ENCODE measurements around the gene SPTBN1. TPM values are rescaled to one million over a fixed set of nuclear protein-coding genes. Genes with fewer than 3 reads are reported as not detected.
"Not testable (repeated sequence)": the region's sequence is repeated elsewhere in the genome, so short reads cannot be mapped to it uniquely, and the experiment has no call there.

SPTBN1 gene
- total RNA-seq, 2 experiments from 2014 or later: 132 to 183 TPM

DNA sequence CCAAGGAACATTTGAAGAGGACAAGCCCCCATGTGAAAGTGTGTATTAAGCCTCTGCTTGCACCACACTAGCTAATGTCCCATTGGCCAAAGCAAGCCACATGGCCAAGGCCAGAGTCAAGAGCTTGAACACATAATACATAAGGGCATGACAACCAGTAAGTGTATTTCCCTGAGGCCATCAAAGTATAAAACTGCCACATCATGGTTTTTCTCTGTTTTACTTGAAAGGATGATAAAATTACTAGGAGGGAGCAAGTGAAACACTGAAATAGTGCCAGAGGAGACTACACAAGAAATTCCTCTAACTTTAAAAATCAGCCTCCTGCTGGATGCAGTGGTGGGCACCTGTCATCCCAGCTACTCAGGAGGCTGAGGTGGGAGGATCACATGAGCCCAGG is 236.4 kb downstream of the SPTBN1 start:
- Histone ChIP-seq H2AFZ (ENCODE audit: low read length) (no peak overlapping the region), H3K4me1 (ENCODE audit: insufficient read depth, low read length, poor library complexity, severe bottlenecking) (no peaks in the 10 kb centered on the region), H3K4me3 (ENCODE audit: low read depth, low read length, poor library complexity, severe bottlenecking) (no peak overlapping the region), H3K79me2 (ENCODE audit: insufficient read depth, low read depth, low read length) (no peaks in the 10 kb centered on the region), H3K9me3 (ENCODE audit: low read length) (no peaks in the 10 kb centered on the region), H3K4me2 (ENCODE audit: low read length) (no peak overlapping the region), H3K36me3 (ENCODE audit: insufficient read depth, low read length) (no peaks in the 10 kb centered on the region), H3K9me2 (ENCODE audit: insufficient read depth, low read length) (no peaks in the 10 kb centered on the region), H4K20me1 (ENCODE audit: insufficient read depth, low read length) (no peaks in the 10 kb centered on the region), H3K27ac (ENCODE audit: low read depth, low read length, poor library complexity, severe bottlenecking) (no peak overlapping the region)
- TF ChIP-seq, protein P1, sequence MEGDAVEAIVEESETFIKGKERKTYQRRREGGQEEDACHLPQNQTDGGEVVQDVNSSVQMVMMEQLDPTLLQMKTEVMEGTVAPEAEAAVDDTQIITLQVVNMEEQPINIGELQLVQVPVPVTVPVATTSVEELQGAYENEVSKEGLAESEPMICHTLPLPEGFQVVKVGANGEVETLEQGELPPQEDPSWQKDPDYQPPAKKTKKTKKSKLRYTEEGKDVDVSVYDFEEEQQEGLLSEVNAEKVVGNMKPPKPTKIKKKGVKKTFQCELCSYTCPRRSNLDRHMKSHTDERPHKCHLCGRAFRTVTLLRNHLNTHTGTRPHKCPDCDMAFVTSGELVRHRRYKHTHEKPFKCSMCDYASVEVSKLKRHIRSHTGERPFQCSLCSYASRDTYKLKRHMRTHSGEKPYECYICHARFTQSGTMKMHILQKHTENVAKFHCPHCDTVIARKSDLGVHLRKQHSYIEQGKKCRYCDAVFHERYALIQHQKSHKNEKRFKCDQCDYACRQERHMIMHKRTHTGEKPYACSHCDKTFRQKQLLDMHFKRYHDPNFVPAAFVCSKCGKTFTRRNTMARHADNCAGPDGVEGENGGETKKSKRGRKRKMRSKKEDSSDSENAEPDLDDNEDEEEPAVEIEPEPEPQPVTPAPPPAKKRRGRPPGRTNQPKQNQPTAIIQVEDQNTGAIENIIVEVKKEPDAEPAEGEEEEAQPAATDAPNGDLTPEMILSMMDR (conservative IDR thresholded peaks at IDR 0.05; ENCODE audit: low read length): no peak
- TF ChIP-seq EZH2phosphoT487 (IDR thresholded peaks at IDR 0.05; ENCODE audit: borderline replicate concordance, low read depth, low read length): no peak
- intact Hi-C loops (cut with micrococcal nuclease; ENCODE audit: unreplicated experiment): no loop called here
- DNase-seq (ENCODE audit: low spot score): no peak
- ChIA-PET POLR2A (interaction anchor here (0.8 to 1.5 kb wide), 3 partner anchors 12 to 26 kb away, joined by 3 to 5 read pairs (median 3); no protein-coding TSS in a partner anchor), CTCF (ENCODE audit: unreplicated experiment) (no interaction called here)
- BruUV-seq (replicated peaks): no TSS peak

DNA sequence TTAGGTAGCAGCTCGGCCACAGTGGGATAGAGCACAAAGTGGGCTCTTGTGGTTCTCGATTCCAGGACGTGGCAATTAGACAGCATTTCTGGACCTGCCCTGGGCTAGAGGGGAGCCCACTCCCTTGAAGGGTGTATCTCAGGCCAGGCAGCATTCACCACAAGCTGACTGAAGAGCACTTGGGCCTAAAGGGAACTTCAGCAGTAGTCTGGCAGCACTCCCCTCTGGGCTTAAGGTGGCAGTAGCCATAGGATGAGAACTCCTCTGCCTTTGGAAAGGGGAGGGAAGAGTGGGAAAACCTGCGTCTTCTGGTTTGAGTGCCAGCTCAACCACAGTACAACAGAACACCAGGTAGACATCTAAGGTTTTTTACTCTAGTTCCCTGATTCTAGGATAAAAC is 239.3 kb downstream of the SPTBN1 start:
- ChIA-PET POLR2A (no interaction called here), CTCF (ENCODE audit: unreplicated experiment) (no interaction called here)
- Histone ChIP-seq H3K4me1 (ENCODE audit: insufficient read depth, low read length, poor library complexity, severe bottlenecking) (no peaks in the 10 kb centered on the region), H3K27ac (ENCODE audit: low read depth, low read length, poor library complexity, severe bottlenecking) (no peak overlapping the region), H2AFZ (ENCODE audit: low read length) (no peak overlapping the region), H4K20me1 (ENCODE audit: insufficient read depth, low read length) (no peaks in the 10 kb centered on the region), H3K4me3 (ENCODE audit: low read depth, low read length, poor library complexity, severe bottlenecking) (no peak overlapping the region), H3K9me2 (ENCODE audit: insufficient read depth, low read length) (no peaks in the 10 kb centered on the region), H3K4me2 (ENCODE audit: low read length) (no peak overlapping the region), H3K9me3 (ENCODE audit: low read length) (no peaks in the 10 kb centered on the region), H3K36me3 (ENCODE audit: insufficient read depth, low read length) (no peaks in the 10 kb centered on the region), H3K79me2 (ENCODE audit: insufficient read depth, low read depth, low read length) (no peaks in the 10 kb centered on the region)
- intact Hi-C loops (cut with micrococcal nuclease; ENCODE audit: unreplicated experiment): no loop called here
- TF ChIP-seq, protein P1 (conservative IDR thresholded peaks at IDR 0.05; ENCODE audit: low read length): no peak
- no peak for TF ChIP-seq EZH2phosphoT487 (IDR thresholded peaks at IDR 0.05; ENCODE audit: borderline replicate concordance, low read depth, low read length)
- BruUV-seq (replicated peaks): no TSS peak
- no peak for DNase-seq (ENCODE audit: low spot score)

DNA sequence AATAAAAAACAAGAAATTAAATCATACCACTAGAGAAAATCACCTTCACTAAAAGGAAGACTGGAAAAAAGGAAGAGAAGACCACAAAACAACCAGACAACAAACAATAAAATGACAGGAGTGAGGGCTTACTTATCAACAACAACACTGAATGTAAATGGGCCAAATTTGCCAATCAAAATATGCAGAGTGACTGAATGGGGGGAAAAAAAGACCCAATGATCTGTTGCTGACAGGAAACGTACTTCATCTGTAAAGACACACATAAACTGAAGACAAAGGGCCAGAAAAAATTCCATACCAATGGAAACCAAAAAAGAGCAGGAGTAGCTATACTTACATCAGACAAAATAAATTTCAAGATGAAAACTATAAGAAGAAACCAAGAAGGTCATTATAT is 241.8 kb downstream of the SPTBN1 start:
- TF ChIP-seq, protein P1 (conservative IDR thresholded peaks at IDR 0.05; ENCODE audit: low read length): no peak
- TF ChIP-seq EZH2phosphoT487 (IDR thresholded peaks at IDR 0.05; ENCODE audit: borderline replicate concordance, low read depth, low read length): no peak
- no TSS peak for BruUV-seq (replicated peaks)
- CTCF ChIA-PET (ENCODE audit: unreplicated experiment): no interaction called here

DNA sequence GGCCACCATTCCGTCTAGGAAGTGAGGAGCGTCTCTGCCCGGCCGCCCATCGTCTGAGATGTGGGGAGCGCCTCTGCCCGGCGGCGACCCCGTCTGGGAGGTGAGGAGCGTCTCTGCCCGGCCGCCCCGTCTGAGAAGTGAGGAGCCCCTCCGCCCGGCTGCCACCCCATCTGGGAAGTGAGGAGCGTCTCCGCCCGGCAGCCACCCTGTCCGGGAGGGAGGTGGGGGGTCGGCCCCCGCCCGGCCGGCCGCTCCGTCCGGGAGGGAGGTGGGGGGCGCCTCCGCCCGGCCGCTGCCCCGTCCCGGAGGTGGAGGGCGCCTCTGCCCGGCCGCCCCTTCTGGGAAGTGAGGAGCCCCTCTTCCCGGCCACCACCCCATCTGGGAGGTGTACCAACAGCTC is 242.8 kb downstream of the SPTBN1 start:
- H3K4me3 ChIP-seq (ENCODE audit: low read depth, low read length, poor library complexity, severe bottlenecking); H2AFZ ChIP-seq (ENCODE audit: low read length); intact Hi-C loops (cut with micrococcal nuclease; ENCODE audit: unreplicated experiment); H3K36me3 ChIP-seq (ENCODE audit: insufficient read depth, low read length); CTCF ChIA-PET (ENCODE audit: unreplicated experiment); H3K9me3 ChIP-seq (ENCODE audit: low read length); H3K9me2 ChIP-seq (ENCODE audit: insufficient read depth, low read length); H3K27ac ChIP-seq (ENCODE audit: low read depth, low read length, poor library complexity, severe bottlenecking); BruUV-seq (replicated peaks); H3K4me2 ChIP-seq (ENCODE audit: low read length); H4K20me1 ChIP-seq (ENCODE audit: insufficient read depth, low read length); H3K4me1 ChIP-seq (ENCODE audit: insufficient read depth, low read length, poor library complexity, severe bottlenecking); DNase-seq (ENCODE audit: low spot score); H3K79me2 ChIP-seq (ENCODE audit: insufficient read depth, low read depth, low read length); POLR2A ChIA-PET: not testable (repeated sequence)

More for the DNA sequence above, 241.8 kb downstream of the SPTBN1 start:
- H3K27ac ChIP-seq (ENCODE audit: low read depth, low read length, poor library complexity, severe bottlenecking): no peak overlapping the region
- no peaks in the 10 kb centered on the region for H3K79me2 ChIP-seq (ENCODE audit: insufficient read depth, low read depth, low read length)
- H3K36me3 ChIP-seq (ENCODE audit: insufficient read depth, low read length): no peaks in the 10 kb centered on the region
- no peak for DNase-seq (ENCODE audit: low spot score)
- no peaks in the 10 kb centered on the region for H3K4me1 ChIP-seq (ENCODE audit: insufficient read depth, low read length, poor library complexity, severe bottlenecking)
- H3K4me3 ChIP-seq (ENCODE audit: low read depth, low read length, poor library complexity, severe bottlenecking): no peak overlapping the region
- no peaks in the 10 kb centered on the region for H3K9me3 ChIP-seq (ENCODE audit: low read length)
- H2AFZ ChIP-seq (ENCODE audit: low read length): no peak overlapping the region
- no peaks in the 10 kb centered on the region for H3K9me2 ChIP-seq (ENCODE audit: insufficient read depth, low read length)
- no peaks in the 10 kb centered on the region for H4K20me1 ChIP-seq (ENCODE audit: insufficient read depth, low read length)
- no peak overlapping the region for H3K4me2 ChIP-seq (ENCODE audit: low read length)
- POLR2A ChIA-PET: interaction anchor here (0.6 to 1.3 kb wide), 3 partner anchors 9 to 611 kb away, joined by 3 to 4 read pairs (median 3); no protein-coding TSS in a partner anchor
- intact Hi-C loops (cut with micrococcal nuclease; ENCODE audit: unreplicated experiment): no loop called here

Data from OCI-LY7 (cell line).